HepG2 (cell line): ENCODE measurements around the gene C16orf78. TPM values are rescaled to one million over a fixed set of nuclear protein-coding genes. Genes with fewer than 3 reads are reported as not detected.

Source experiments
- BATF2 ChIP-seq: sonication (generic); formaldehyde crosslinking; IDR thresholded peaks from 2 replicates; pipeline ENCODE4 v1.8.0; 2022; ENCODE audit warnings: mild to moderate bottlenecking, missing genetic modification reagents, moderate library complexity
- FOXK1 ChIP-seq: sonication (generic); formaldehyde crosslinking; IDR thresholded peaks from 2 replicates; pipeline ENCODE4 v1.4.0; 2020; ENCODE audit warnings: low read depth, missing genetic modification reagents, borderline replicate concordance
- GATAD1 ChIP-seq: IDR thresholded peaks from 2 replicates; pipeline ENCODE4 v1.6.1; 2016; ENCODE audit warnings: missing genetic modification reagents, missing compliant biosample characterization
- GMEB1 ChIP-seq: sonication (generic); formaldehyde crosslinking; IDR thresholded peaks from 2 replicates; pipeline ENCODE4 v1.5.1; 2020; ENCODE audit warnings: missing genetic modification reagents, mild to moderate bottlenecking, borderline replicate concordance
- HNRNPK ChIP-seq: fragments of 200-400 bp; formaldehyde crosslinking; IDR thresholded peaks from 2 replicates; pipeline ENCODE4 v1.6.1; 2018; ENCODE audit warnings: low read length, low read depth, moderate library complexity, mild to moderate bottlenecking; ENCODE audit not compliant: poor library complexity, severe bottlenecking
- IKZF5 ChIP-seq: IDR thresholded peaks from 2 replicates; pipeline ENCODE4 v1.6.1; 2018; ENCODE audit warnings: missing genetic modification reagents, mild to moderate bottlenecking, missing compliant biosample characterization
- MIER3 ChIP-seq: IDR thresholded peaks from 2 replicates; pipeline ENCODE4 v1.6.1; 2016; ENCODE audit warnings: missing compliant biosample characterization, borderline replicate concordance
- NRL ChIP-seq: sonication (generic); formaldehyde crosslinking; IDR thresholded peaks from 2 replicates; pipeline ENCODE4 v1.5.0; 2020; ENCODE audit warnings: missing genetic modification reagents, mild to moderate bottlenecking, moderate library complexity, borderline replicate concordance
- SATB2 ChIP-seq: sonication (generic); formaldehyde crosslinking; IDR thresholded peaks from 2 replicates; pipeline ENCODE4 v1.5.0; 2020; ENCODE audit warnings: missing genetic modification reagents
- SRY ChIP-seq: sonication (generic); formaldehyde crosslinking; IDR thresholded peaks from 2 replicates; pipeline ENCODE4 v1.8.0; 2022; ENCODE audit warnings: mild to moderate bottlenecking, missing genetic modification reagents
- UBTF ChIP-seq: sonication (generic); formaldehyde crosslinking; IDR thresholded peaks from 2 replicates; pipeline ENCODE4 v1.4.0; 2020; ENCODE audit warnings: mild to moderate bottlenecking, missing genetic modification reagents
- ZNF331 ChIP-seq: sonication (generic); formaldehyde crosslinking; IDR thresholded peaks from 2 replicates; pipeline ENCODE4 v1.4.0; 2020; ENCODE audit warnings: missing genetic modification reagents
- ZNF407 ChIP-seq: sonication (generic); formaldehyde crosslinking; IDR thresholded peaks from one replicate; pipeline ENCODE4 v1.5.1; 2020; ENCODE audit warnings: mild to moderate bottlenecking, missing genetic modification reagents; ENCODE audit errors: not compliant biosample characterization
- ZNF792 ChIP-seq: IDR thresholded peaks from 2 replicates; pipeline ENCODE4 v1.6.1; 2016
- polyA plus RNA-seq, 8 experiments: library from polyadenylated mRNA; depleted of rRNA in 3 of 8; stranded (reverse) in 7 of 8; unstranded in 1 of 8; fragments of >200 nt; fragmentation: Illumina TruSeq in 4 of 8; extraction: Trizol in 4 of 8; gene quantifications; 2 replicates each; pipeline versions ENCODE4 v1.2.1 to v1.2.3, GENCODE V29; 2011 to 2016; ENCODE audit warnings: low read depth in 4 of 8, missing spikeins in 1 of 8, mixed read lengths in 1 of 8; ENCODE audit not compliant: insufficient read depth in 1 of 8
- total RNA-seq, 5 experiments: library from RNA; depleted of rRNA; stranded (reverse); fragments of >200 nt; fragmentation: Illumina TruSeq; extraction: Trizol; gene quantifications; 2 replicates each; pipeline ENCODE4 v1.2.3, GENCODE V29; 2016; ENCODE audit warnings: low read depth in 1 of 5

C16orf78 gene
- total and polyA plus RNA-seq, 2 of the 13 experiments (the other 11 are each of a cell fraction or from before 2014, with no cell fraction given), result not detected

- no peak for TF ChIP-seq BATF2 (CRISPR knock-in tag)
- TF ChIP-seq NRL (CRISPR knock-in tag), result peak; percentile 75; the same call in 1 of the 2 replicates
- peak; percentile 20; the same call in 1 of the 2 replicates for TF ChIP-seq MIER3 (CRISPR knock-in tag)
- TF ChIP-seq ZNF407 (CRISPR knock-in tag), result peak; percentile 33
- peak; percentile 56; the same call in 1 of the 2 replicates for TF ChIP-seq FOXK1 (CRISPR knock-in tag)
- no peak for TF ChIP-seq SATB2 (CRISPR knock-in tag)
- TF ChIP-seq HNRNPK, result peak; percentile 62
- no peak for TF ChIP-seq SRY (CRISPR knock-in tag)
- TF ChIP-seq UBTF (CRISPR knock-in tag), result peak; percentile 36; the same call in 1 of the 2 replicates
- TF ChIP-seq GATAD1 (CRISPR knock-in tag), result peak; percentile 40; the same call in 1 of the 2 replicates
- TF ChIP-seq GMEB1, result no peak
- TF ChIP-seq ZNF792 (CRISPR knock-in tag), result peak; percentile 36; the same call in 1 of the 2 replicates
- TF ChIP-seq IKZF5, result peak; percentile 37; the same call in 1 of the 2 replicates
- TF ChIP-seq ZNF331 (CRISPR knock-in tag), result peak; percentile 36; the same call in 1 of the 2 replicates
Measured at GRCh38 chr16:49407873-49408550, 34.4 kb downstream of the C16orf78 start (continued).
